HG03457 (cell line): ENCODE results near the gene EGFR.

Experiments
- ATAC-seq: cut with Tn5 transposase; IDR thresholded peaks from one replicate; pipeline ENCODE4 v1.9.1; 2021; ENCODE audit warnings: moderate number of reproducible peaks; ENCODE audit not compliant: unreplicated experiment

Gene EGFR

GRCh38 chr7:55099821-55100543, 81.2 kb downstream of the EGFR start:
- ATAC-seq = no peak

DNA sequence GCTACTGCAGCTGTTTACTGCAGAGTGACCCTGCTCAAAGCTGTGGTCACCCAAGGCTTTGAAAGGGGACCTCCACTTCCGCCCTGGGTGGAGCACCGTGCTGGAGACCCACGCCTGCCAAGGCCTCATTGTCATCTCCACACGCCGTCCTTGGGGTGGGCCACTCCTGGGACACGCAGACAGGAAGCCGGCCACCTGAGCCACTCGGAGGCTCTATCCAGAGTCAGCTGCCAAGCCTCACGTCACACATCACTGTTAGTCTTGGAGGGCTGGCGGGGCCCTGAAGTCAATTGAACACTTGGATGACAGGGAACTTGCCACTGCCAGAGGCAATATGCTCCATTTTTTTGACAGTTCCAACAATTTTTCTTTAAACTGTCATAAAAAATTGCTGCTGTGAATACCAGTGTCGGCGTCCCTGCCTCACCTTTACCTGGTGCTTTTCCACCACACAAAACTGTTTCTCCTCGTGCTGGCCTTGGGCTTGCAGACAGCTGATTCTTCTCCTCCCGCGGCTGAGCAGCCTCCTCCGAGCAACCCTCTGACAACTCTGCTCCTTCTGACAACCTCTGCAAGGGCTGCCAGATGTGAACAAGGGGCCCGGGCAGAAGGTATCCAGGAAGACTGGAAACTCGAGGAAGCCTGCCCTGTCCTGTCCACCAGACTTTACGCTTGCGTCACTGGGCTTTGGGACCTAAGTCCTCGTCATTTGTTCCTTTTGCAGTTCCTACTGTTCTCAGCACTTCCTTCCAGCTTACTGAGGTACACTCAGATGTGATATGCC, 81.9 kb downstream of the EGFR start:
- ATAC-seq = no peak

DNA sequence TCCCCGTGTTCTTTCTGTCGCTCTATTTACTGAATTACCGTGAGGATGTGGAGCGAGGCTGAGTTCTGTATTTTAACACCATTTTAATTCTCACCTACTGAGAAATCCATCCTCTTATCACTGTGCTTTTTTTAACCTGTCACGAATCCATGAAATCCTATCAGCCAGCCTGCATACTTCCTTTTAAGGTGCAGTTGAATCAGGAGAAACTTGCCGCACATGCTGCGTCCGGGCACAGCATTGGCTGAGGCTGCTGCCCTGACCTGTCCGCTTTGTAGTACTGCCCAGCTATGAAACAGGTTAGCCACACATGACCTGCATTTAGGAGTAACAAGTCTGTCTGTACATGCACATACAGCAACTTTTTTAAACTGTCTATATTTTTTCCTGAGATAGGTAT, 82.5 kb downstream of the EGFR start:
- ATAC-seq = no peak

DNA sequence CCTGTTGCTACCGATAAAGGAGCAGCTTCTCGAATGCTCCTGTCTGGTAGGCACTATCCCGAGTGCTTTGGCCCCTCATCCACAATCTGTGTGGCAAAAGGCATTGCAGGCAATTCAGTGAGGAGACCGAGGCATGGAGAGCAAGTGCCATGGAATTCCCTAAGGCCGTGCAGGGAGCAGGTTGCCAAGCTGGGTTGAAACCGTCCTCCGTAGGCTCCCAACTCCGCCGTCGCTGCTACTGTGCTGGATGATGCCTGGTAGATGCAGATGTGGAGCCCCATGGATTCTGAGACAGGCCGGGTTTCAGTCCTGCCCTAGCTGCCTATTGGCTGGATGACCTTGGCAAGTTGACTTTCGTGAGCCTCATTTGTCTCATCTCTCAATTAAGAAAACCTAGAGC, 85.3 kb downstream of the EGFR start:
- ATAC-seq = no peak

- ATAC-seq = no peak
Observed at GRCh38 chr7:55104712-55105433, 86.1 kb downstream of the EGFR start.

GRCh38 chr7:55105952-55106351, 87.1 kb downstream of the EGFR start:
- ATAC-seq = no peak

GRCh38 chr7:55107946-55108345, 89.1 kb downstream of the EGFR start:
- ATAC-seq = no peak

DNA sequence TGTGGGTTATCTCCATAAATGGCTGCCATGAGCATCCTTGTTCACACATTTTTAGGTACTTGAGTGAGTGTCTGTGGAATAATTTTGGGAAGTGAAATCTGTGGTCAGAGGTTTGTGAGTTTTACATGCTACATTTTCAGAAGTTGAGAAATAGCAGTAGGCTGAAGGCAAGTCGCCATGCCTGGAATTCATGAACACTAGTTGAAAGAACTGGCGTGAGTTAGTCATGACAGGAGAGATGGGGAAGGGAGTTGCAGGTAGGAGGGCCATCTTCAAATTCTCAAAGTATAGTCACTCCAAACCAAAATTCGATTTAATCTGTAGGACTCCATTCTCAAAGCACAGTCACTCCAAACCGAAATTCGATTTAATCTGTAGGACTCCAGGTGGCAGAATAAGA, 89.6 kb downstream of the EGFR start:
- no peak for ATAC-seq

- ATAC-seq = no peak
Observed at GRCh38 chr7:55108818-55109217, 90.0 kb downstream of the EGFR start.

DNA sequence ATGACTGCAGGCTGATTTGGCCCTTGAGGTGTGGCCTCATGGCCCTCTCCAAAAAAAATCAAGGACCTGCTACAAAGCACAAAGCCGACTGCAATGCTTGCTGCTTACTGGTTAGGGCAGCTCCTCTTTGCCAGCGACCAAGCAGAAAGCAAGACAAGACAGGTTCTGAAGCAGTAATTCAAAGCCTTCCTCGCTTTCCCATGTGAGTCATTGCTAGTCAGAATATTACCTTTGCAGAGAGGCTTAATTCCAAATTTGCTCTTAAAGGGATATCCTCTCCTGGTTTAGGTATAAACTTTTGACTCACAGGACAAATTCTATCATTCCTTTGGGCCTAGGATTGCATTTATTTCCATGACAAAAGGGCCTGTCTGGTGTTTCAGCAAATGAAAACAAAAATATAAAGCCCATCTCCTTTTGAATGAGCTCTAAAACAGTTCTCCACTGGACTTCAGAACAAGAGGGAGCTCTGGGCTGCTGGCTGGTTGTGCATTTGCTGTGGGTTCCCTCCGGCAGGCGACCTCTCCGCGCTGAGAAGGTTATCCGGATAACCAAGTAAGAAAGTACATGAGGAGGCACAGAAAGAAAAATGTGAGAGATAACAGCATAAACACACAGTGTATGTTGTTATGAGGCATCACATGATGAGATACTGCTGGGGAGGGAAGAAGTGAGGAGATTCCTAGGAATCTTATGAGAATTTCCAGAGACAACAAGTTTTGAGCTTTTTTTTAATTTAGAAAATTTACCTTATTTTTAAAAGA, 90.8 kb downstream of the EGFR start:
- no peak for ATAC-seq

GRCh38 chr7:55110282-55110992, 91.6 kb downstream of the EGFR start:
- no peak for ATAC-seq

- no peak for ATAC-seq
Observed at GRCh38 chr7:55110993-55111361, 92.2 kb downstream of the EGFR start.

- ATAC-seq = no peak
Observed at GRCh38 chr7:55112056-55112455, 93.2 kb downstream of the EGFR start.

DNA sequence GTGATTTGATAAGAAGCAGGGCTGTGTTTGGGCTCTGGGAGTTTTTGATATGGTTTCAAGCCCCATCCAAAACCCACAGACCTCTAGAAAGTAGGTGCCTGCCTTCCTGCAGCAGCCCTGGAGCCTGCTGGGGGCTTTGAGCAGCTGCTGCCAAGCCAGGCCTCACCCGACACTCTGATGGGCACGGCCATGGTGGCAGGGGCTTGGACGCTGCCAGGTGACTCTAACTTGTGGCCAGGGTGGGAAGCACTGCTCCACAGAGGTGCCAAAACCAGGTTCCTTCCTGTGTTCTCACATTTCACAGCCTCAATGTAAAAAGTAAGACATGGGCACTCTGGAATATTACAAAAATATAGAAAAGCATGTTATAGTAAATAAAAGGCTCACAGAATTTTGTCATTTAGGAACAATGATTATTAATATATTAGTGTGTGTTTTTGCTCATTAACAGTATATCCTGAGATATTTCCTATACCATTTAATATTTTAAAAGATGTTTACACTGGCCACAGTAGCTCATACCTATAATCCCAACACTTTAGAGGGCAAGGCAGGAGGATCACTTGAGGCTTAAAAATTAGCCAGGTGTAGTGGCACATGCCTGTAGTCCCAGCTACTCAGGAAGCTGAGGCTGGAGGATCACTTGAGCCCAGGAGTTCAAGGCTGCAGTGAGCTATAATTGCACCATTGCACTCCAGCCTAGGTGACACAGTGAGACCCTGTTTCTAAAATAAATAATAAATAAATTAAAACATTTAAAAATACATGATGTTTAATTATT, 95.1 kb downstream of the EGFR start:
- no peak for ATAC-seq

DNA sequence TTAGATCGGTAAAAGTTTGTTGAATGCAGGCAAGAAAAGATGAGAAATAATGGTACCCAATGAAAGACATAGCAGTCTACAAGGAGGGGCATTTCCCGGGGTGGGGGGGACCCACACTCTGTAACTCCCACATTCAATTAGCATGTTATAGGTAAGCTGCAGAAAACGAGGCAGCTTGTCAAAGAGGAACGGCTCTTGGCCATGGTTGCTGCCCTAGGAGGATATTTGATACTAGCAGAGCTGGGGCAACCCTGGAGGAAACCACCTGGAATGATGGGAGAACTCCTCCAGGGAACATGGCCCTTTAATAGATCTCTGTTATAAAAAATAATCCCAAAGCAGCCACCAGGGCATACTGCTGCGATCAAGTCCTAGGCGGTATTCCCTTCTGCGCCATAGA, 98.5 kb downstream of the EGFR start:
- no peak for ATAC-seq

- ATAC-seq = no peak
Observed at GRCh38 chr7:55118426-55118825, 99.6 kb downstream of the EGFR start.

DNA sequence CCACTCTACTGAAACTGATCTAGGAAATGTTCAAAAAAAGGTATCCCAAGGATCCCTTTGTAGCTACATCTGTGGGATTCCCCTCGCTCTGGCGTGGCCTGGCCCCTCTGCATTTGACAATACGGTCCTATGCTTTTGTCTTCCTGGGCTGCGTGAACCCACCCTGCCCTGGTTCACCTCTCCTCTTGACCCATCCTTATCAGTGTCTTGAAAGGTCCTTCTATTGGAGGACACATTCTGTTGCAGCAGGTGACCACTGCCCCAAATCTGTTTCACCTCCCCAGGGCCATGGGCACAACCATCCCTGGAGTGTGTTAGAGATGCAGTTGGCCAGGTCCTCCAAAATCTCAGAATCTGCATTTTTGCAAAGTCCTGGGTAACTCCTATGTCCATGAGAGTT, 100.8 kb downstream of the EGFR start:
- ATAC-seq = no peak

- ATAC-seq = no peak
Observed at GRCh38 chr7:55120074-55120473, 101.3 kb downstream of the EGFR start.

GRCh38 chr7:55120501-55121198, 101.8 kb downstream of the EGFR start:
- no peak for ATAC-seq
